ENCODE measurements around the gene IGFN1.
"Not testable (repeated sequence)": the region's sequence is repeated elsewhere in the genome, so short reads cannot be mapped to it uniquely, and the experiment has no call there.

Gene IGFN1
- total RNA-seq = 0 reads per million in 4 donors

GRCh38 chr1:201190624-201191051, at the start of gene IGFN1:
Gene IGFN1, plus strand, starts transcription at chr1:201190824. Its CDS starts 2,470 bp downstream, at chr1:201193294.
- DNase-seq = no peak

GRCh38 chr1:201140941-201141260, 49.7 kb upstream of the IGFN1 start:
- no peak for DNase-seq

- DNase-seq = no peak
Observed at GRCh38 chr1:201141418-201141817, 49.2 kb upstream of the IGFN1 start.

- no peak for DNase-seq
Observed at GRCh38 chr1:201142011-201142848, 48.4 kb upstream of the IGFN1 start.

- no peak for DNase-seq
Observed at GRCh38 chr1:201142849-201143725, 47.5 kb upstream of the IGFN1 start.

- DNase-seq = no peak
Observed at GRCh38 chr1:201143726-201144635, 46.6 kb upstream of the IGFN1 start.

GRCh38 chr1:201144701-201145100, 45.9 kb upstream of the IGFN1 start:
- no peak for DNase-seq

- no peak for DNase-seq
Observed at GRCh38 chr1:201145132-201145531, 45.5 kb upstream of the IGFN1 start.

GRCh38 chr1:201145816-201146215, 44.8 kb upstream of the IGFN1 start:
- DNase-seq = no peak

- DNase-seq = no peak
Observed at GRCh38 chr1:201146626-201147390, 43.8 kb upstream of the IGFN1 start.

GRCh38 chr1:201147396-201148015, 43.1 kb upstream of the IGFN1 start:
- no peak for DNase-seq

GRCh38 chr1:201149400-201149799, 41.2 kb upstream of the IGFN1 start:
- peak in 1 of 5 donors; percentile 13 for DNase-seq

GRCh38 chr1:201153474-201154388, 36.9 kb upstream of the IGFN1 start:
- DNase-seq = no peak

GRCh38 chr1:201154389-201155165, 36.0 kb upstream of the IGFN1 start, which contains the start of gene TMEM9:
Gene TMEM9, minus strand, starts transcription at chr1:201154474. Its CDS starts 551 bp downstream, at chr1:201153923.
- DNase-seq = peak; percentile 93 to 98 (median 95)

GRCh38 chr1:201155354-201155753, 35.3 kb upstream of the IGFN1 start:
- no peak for DNase-seq

GRCh38 chr1:201156346-201156745, 34.3 kb upstream of the IGFN1 start:
- no peak for DNase-seq

- no peak for DNase-seq
Observed at GRCh38 chr1:201156819-201157218, 33.8 kb upstream of the IGFN1 start.

GRCh38 chr1:201157949-201158348, 32.7 kb upstream of the IGFN1 start:
- DNase-seq = no peak

- DNase-seq = not testable (repeated sequence)
Observed at GRCh38 chr1:201163036-201163435, 27.6 kb upstream of the IGFN1 start.

Data from T-helper 1 cell (primary cell).